ENCODE data around the gene OPTC.

GRCh38 chr1:203508463-203509073, 14.6 kb downstream of the OPTC start:
- no peak for TF ChIP-seq POLR2A (IDR thresholded peaks at IDR 0.05)
- TF ChIP-seq CTCF (IDR thresholded peaks at IDR 0.05), result no peak
- no peak for TF ChIP-seq EP300 (IDR thresholded peaks at IDR 0.05)

Data from sigmoid colon (tissue), 4 donors.